Heart left ventricle (tissue), 16 donors: Measurements from ENCODE around the gene NCOA6. TPM values are rescaled to one million over a fixed set of nuclear protein-coding genes. Genes with fewer than 3 reads are reported as not detected.

ENCODE experiments used
- ATAC-seq, 4 donors: fragments of 200-7000 bp; cut with Tn5 transposase; one replicate each; pipeline ENCODE4 v1.9.1; 2020 to 2022; ENCODE audit warnings: moderate library complexity in 4 of 4, mild to moderate bottlenecking in 3 of 4, moderate number of reproducible peaks in 1 of 4
- DNase-seq, 5 donors: peaks; one replicate each; pipeline ENCODE4 v3.0.0-alpha.2; 2020
- H3K27ac ChIP-seq, 12 donors: fragments of 200-600 bp; sonication (generic) in 4 of 12; one replicate each; pipeline versions ENCODE4 v1.5.0 to v1.8.0; 2016 to 2022; ENCODE audit warnings: mild to moderate bottlenecking in 2 of 12
- H3K27me3 ChIP-seq, 9 donors: fragments of 200-600 bp; sonication (generic) in 2 of 9; one replicate each; pipeline versions ENCODE4 v1.5.1 to v1.8.0; 2016 to 2022; ENCODE audit warnings: mild to moderate bottlenecking in 3 of 9
- H3K36me3 ChIP-seq, 9 donors: fragments of 200-600 bp; sonication (generic) in 2 of 9; one replicate each; pipeline versions ENCODE4 v1.5.0 to v1.8.0; 2018 to 2022; ENCODE audit warnings: mild to moderate bottlenecking in 2 of 9
- H3K4me1 ChIP-seq, 12 donors: fragments of 200-600 bp; sonication (generic) in 4 of 12; one replicate each; pipeline versions ENCODE4 v1.5.0 to v1.8.0; 2016 to 2022; ENCODE audit warnings: mild to moderate bottlenecking in 3 of 12
- H3K4me3 ChIP-seq, 12 donors: fragments of 200-600 bp; sonication (generic) in 4 of 12; one replicate each; pipeline versions ENCODE4 v1.5.0 to v1.8.0; 2017 to 2022; ENCODE audit warnings: mild to moderate bottlenecking in 9 of 12, moderate library complexity in 4 of 12
- H3K9me3 ChIP-seq, 12 donors: fragments of 200-600 bp; sonication (generic) in 4 of 12; one replicate each; pipeline versions ENCODE4 v1.5.0 to v1.8.0; 2016 to 2022; ENCODE audit warnings: mild to moderate bottlenecking in 1 of 12
- POLR2A ChIP-seq, 2 donors: fragments of 450-650 bp; IDR thresholded peaks; one replicate each; pipeline ENCODE4 v1.6.1; 2017; ENCODE audit warnings: antibody characterized with exemption in 2 of 2, mild to moderate bottlenecking in 2 of 2, moderate library complexity in 2 of 2
- WGBS, 4 donors: extraction: QIAGEN DNeasy Blood & Tissue Kit in 2 of 4; methylation state at CpG; one replicate each; pipeline versions ENCODE4 v1.1.5 to v1.1.7; 2013 to 2018; 5-methylcytosine and 5-hydroxymethylcytosine counted together
- intact Hi-C, 10 donors: fragments of 100-400 bp; cut with DNase I; formaldehyde crosslinking; loops; one replicate each; pipeline versions ENCODE4 v1.11.1 to v1.14.2; 2022
- polyA plus RNA-seq, 2 donors: library from polyadenylated mRNA; stranded (reverse); fragments of 200-250 nt; gene quantifications; one replicate each; pipeline ENCODE4 v1.2.3, GENCODE V29; 2013
- total RNA-seq, 9 donors: library from RNA; depleted of rRNA in 2 of 9; stranded (reverse); fragments of >200 nt in 2 of 9; fragmentation: NEBNext Ultra II Directional in 3 of 9; extraction: Animal tissue kit (Norgen Biotek cat#: 25700) in 3 of 9; gene quantifications; one replicate each; pipeline versions ENCODE4 v1.1.0 to v1.2.4, GENCODE V29; 2016 to 2023
- TF ChIP-seq, protein P1 (sequence below), 12 donors: fragments of 200-600 bp; sonication (generic) in 4 of 12; IDR thresholded peaks; one replicate each; pipeline versions ENCODE4 v1.5.0 to v1.8.0; 2018 to 2022; ENCODE audit warnings: antibody characterized with exemption in 12 of 12, mild to moderate bottlenecking in 5 of 12
- donor health status: ischemic (EF 13 %, LVEDD 7.1; RV severe dilation, severe dysfunction).
- donor health status: healthy with polysubstance abuse.
- donor health status: DM: no; HTN: yes; CAD: no.
- donor health status: DM: no; HTN: no; CAD: no.
- donor health status: ischemic (EF 25% LVEDD 6.9; RV normal size, moderate dysfunction).
- donor health status: ischemic (EF 25% LVEDD 5.7; RV mildly dilated, moderate dysfunction).
- donor health status: healthy.
- donor health status: DM: yes; HTN: yes; CAD: no.
- donor health status: ischemic (EF 35%, LVEDD 5.7; RV mildly dilated, moderate dysfunction).
- donor health status: nonischemic (EF 11% LVEDD 7.7; RV severe dilation, severe dysfunction).
- donor health status: DM: yes; HTN: yes; CAD: no.
- donor health status: PGD.
- donor health status: ischemic (EF 29% LVEDD 5.4; RV normal size, mild dysfunction).
- donor health status: nonischemic (EF 23%, LVEDD 6.1; RV moderate dilation, normal function).

The NCOA6 gene
- total and polyA plus RNA-seq, 11 donors, result 13.0 to 34.0 (median 19.9) TPM

DNA sequence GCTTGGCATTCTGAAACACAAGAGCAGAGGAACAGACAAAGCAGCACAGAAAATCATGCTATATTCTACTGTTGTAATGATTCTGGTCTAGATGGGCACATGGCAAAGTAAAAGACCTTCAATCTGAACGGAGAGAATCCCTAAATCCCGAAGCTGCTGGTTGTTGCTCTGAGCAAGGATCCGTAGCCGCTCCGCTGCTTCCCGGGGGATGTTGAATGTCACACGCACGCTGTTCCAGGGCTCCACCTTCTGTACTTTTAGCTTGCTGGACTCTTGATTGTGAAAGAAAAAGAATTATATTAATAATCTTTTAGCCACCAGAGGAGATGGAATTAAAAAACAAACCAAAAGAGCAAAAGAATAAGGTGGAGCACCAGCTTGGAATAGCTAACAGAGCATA is 49.3 kb downstream of the NCOA6 start:
- intact Hi-C loops, result loop anchor here in 1 of 10 donors (10.0 kb wide), 1 partner anchor 461 kb away; no protein-coding TSS in a partner anchor
- ATAC-seq (no peak), DNase-seq (no peak)
- Histone ChIP-seq H3K9me3 (no peaks in the 10 kb centered on the region), H3K27me3 (no peaks in the 10 kb centered on the region), H3K27ac (no peak overlapping the region), H3K36me3 (peaks cover 0 to 93% (median 73%) of the 10 kb centered on the region in 9 donors), H3K4me3 (no peak overlapping the region), H3K4me1 (peaks cover 0 to 9% (median 0%) of the 10 kb centered on the region in 12 donors)
- WGBS, 4 donors, result 90 to 92% (median 90%) methylated on average over 8 of the region's 8 CpGs
- no peak for TF ChIP-seq POLR2A (IDR thresholded peaks at IDR 0.05)
- TF ChIP-seq, protein P1, sequence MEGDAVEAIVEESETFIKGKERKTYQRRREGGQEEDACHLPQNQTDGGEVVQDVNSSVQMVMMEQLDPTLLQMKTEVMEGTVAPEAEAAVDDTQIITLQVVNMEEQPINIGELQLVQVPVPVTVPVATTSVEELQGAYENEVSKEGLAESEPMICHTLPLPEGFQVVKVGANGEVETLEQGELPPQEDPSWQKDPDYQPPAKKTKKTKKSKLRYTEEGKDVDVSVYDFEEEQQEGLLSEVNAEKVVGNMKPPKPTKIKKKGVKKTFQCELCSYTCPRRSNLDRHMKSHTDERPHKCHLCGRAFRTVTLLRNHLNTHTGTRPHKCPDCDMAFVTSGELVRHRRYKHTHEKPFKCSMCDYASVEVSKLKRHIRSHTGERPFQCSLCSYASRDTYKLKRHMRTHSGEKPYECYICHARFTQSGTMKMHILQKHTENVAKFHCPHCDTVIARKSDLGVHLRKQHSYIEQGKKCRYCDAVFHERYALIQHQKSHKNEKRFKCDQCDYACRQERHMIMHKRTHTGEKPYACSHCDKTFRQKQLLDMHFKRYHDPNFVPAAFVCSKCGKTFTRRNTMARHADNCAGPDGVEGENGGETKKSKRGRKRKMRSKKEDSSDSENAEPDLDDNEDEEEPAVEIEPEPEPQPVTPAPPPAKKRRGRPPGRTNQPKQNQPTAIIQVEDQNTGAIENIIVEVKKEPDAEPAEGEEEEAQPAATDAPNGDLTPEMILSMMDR (IDR thresholded peaks at IDR 0.05), result no peak

DNA sequence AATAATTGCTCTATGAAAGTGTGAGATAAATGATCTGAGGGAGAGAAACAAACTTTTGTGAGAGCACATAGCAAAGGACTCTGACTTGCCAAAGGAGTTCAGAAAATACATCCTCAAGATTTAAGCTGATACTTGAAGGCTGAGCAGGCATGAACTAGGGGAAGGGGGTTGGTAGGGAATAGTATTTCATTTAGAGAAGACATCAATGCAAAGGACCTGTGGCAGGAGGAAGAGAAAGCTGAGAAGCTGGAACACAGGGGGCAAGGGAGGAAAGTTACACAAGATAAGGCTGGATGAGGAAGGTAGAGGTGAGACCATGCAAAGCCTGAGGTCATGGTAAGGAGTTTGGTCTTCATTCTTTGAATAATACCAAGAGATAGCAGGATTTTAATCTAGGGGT is 50.6 kb downstream of the NCOA6 start:
- no peak overlapping the region for H3K4me3 ChIP-seq
- no peaks in the 10 kb centered on the region for H3K9me3 ChIP-seq
- no peak for DNase-seq
- no peaks in the 10 kb centered on the region for H3K27me3 ChIP-seq
- TF ChIP-seq POLR2A (IDR thresholded peaks at IDR 0.05), result no peak
- TF ChIP-seq, protein P1 (IDR thresholded peaks at IDR 0.05), result no peak
- H3K4me1 ChIP-seq, result peaks cover 0 to 10% (median 0%) of the 10 kb centered on the region in 12 donors
- intact Hi-C loops, result loop anchor here in 2 of 10 donors (5.0 to 10.0 kb wide), 3 partner anchors 238 to 463 kb away; no protein-coding TSS in a partner anchor
- no peak for ATAC-seq
- no peak overlapping the region for H3K27ac ChIP-seq
- H3K36me3 ChIP-seq, result peaks cover 0 to 93% (median 78%) of the 10 kb centered on the region in 9 donors

DNA sequence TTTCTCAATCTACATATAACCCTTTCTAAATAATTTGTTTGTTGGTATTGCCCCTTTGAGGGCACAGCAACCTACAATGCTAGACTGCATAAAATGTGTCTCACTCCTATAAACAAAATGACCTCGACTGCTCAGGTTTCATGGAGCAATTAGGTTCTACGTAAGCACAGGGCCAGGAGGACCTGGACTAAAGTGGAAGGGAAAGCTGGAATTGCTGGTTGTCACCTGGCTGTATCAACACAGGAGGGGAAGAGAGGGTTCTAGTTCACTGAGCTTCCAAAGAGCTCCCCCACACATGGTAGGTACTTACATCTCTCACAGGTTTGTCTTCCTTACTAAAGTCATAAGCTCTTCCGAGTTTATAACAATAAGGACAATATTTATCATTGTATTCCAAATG is 51.0 kb downstream of the NCOA6 start:
- ATAC-seq (no peak), DNase-seq (no peak)
- intact Hi-C loops, result loop anchor here in 2 of 10 donors (5.0 to 10.0 kb wide), 3 partner anchors 237 to 462 kb away; no protein-coding TSS in a partner anchor
- Histone ChIP-seq H3K4me3 (no peak overlapping the region), H3K27ac (no peak overlapping the region), H3K9me3 (no peaks in the 10 kb centered on the region), H3K36me3 (peaks cover 0 to 91% (median 77%) of the 10 kb centered on the region in 9 donors), H3K27me3 (no peaks in the 10 kb centered on the region), H3K4me1 (peaks cover 0 to 10% (median 0%) of the 10 kb centered on the region in 12 donors)
- 89 to 97% (median 94%) methylated on average over 3 of the region's 3 CpGs for WGBS, 4 donors
- TF ChIP-seq POLR2A (IDR thresholded peaks at IDR 0.05), result no peak
- TF ChIP-seq, protein P1 (IDR thresholded peaks at IDR 0.05), result no peak

DNA sequence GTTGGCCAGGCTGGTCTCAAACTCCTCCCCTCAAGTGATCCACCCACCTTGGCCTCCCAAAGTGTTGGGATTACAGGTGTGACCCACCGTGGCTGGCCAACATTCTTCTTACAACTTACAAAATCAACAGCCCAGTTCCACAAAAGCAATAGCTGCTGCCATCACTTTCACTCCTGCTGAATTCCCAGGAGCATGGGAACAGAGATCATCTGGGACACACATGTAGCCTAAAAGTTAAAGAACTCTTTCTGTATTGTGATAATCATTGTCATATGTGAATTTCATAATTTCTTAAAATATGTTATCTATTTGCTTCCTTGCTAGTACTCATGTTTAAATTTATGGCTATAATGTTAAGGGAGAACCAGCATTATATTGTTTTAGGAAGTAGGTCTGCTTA is 51.7 kb downstream of the NCOA6 start:
- Histone ChIP-seq H3K4me3 (no peak overlapping the region), H3K36me3 (peaks cover 0 to 91% (median 77%) of the 10 kb centered on the region in 9 donors), H3K4me1 (peaks cover 0 to 10% (median 0%) of the 10 kb centered on the region in 12 donors), H3K27ac (no peak overlapping the region), H3K9me3 (no peaks in the 10 kb centered on the region), H3K27me3 (no peaks in the 10 kb centered on the region)
- intact Hi-C loops, result loop anchor here in 2 of 10 donors (5.0 to 10.0 kb wide), 3 partner anchors 236 to 461 kb away; no protein-coding TSS in a partner anchor
- no peak for DNase-seq
- no peak for TF ChIP-seq POLR2A (IDR thresholded peaks at IDR 0.05)
- TF ChIP-seq, protein P1 (IDR thresholded peaks at IDR 0.05), result no peak
- ATAC-seq, result no peak
- 79 to 95% (median 80%) methylated on average over 1 of the region's 1 CpG for WGBS, 4 donors
